RPMI8226 (cell line): Measurements from ENCODE around the gene TM4SF1.

Experiments
- DNase-seq: peaks from one replicate; pipeline ENCODE4 v3.0.0-alpha.2; 2015

The TM4SF1 gene

GRCh38 chr3:149373235-149374125 lies 4.0 kb downstream of the TM4SF1 start:
- DNase-seq, result no peak

GRCh38 chr3:149371723-149372114 lies 5.7 kb downstream of the TM4SF1 start:
- no peak for DNase-seq

- DNase-seq, result no peak
These were observed 6.3 kb downstream of the TM4SF1 start for GRCh38 chr3:149371001-149371722.

GRCh38 chr3:149369991-149370866 lies 7.2 kb downstream of the TM4SF1 start:
- no peak for DNase-seq

- no peak for DNase-seq
These were observed 8.6 kb downstream of the TM4SF1 start for GRCh38 chr3:149368674-149369497.

- no peak for DNase-seq
These were observed 9.2 kb downstream of the TM4SF1 start for GRCh38 chr3:149368201-149368673.

GRCh38 chr3:149366941-149367840 lies 10.3 kb downstream of the TM4SF1 start:
- no peak for DNase-seq

GRCh38 chr3:149366031-149366430 lies 11.4 kb downstream of the TM4SF1 start:
- DNase-seq, result no peak

- DNase-seq, result no peak
These were observed 12.8 kb downstream of the TM4SF1 start for GRCh38 chr3:149364624-149365023.

- DNase-seq, result no peak
These were observed 14.4 kb downstream of the TM4SF1 start for GRCh38 chr3:149363053-149363452.

GRCh38 chr3:149362366-149362765 lies 15.1 kb downstream of the TM4SF1 start:
- DNase-seq, result no peak

- no peak for DNase-seq
These were observed 20.8 kb downstream of the TM4SF1 start for GRCh38 chr3:149356630-149357029.

- no peak for DNase-seq
These were observed 21.3 kb downstream of the TM4SF1 start for GRCh38 chr3:149356044-149356592.

- DNase-seq, result no peak
These were observed 23.8 kb downstream of the TM4SF1 start for GRCh38 chr3:149353581-149354184.

GRCh38 chr3:149352556-149352955 lies 24.9 kb downstream of the TM4SF1 start:
- DNase-seq, result peak; percentile 69

- peak; percentile 30 for DNase-seq
These were observed 33.5 kb downstream of the TM4SF1 start for GRCh38 chr3:149343951-149344350.

- DNase-seq, result no peak
These were observed 34.8 kb downstream of the TM4SF1 start for GRCh38 chr3:149342413-149343380.

- no peak for DNase-seq
These were observed 37.0 kb downstream of the TM4SF1 start for GRCh38 chr3:149340310-149340933.
